PC-9 (cell line): Measurements from ENCODE around the gene RRBP1. TPM values are rescaled to one million over a fixed set of nuclear protein-coding genes. Genes with fewer than 3 reads are reported as not detected.

Source experiments
- BruUV-seq: library from RNA; stranded (reverse); fragments of 400-500 nt; replicated peaks from 2 replicates; lab custom pipeline; 2021; lab: Mats Ljungman, UMichigan
- CTCF ChIA-PET: fragments of 300-600 bp; sonication (Branson Sonifier 250); formaldehyde crosslinking; loops from one replicate; lab custom pipeline; 2022; ENCODE audit warnings: antibody characterized with exemption; lab: Charles Lee
- POLR2A ChIA-PET: fragments of 300-600 bp; sonication (Branson Sonifier 250); formaldehyde crosslinking; loops from one replicate; lab custom pipeline; 2022; ENCODE audit warnings: antibody characterized with exemption; ENCODE audit not compliant: unreplicated experiment; lab: Charles Lee
- DNase-seq, 2 experiments: peaks; one replicate each; pipeline versions ENCODE4 v3.0.0 to v3.0.0-alpha.2; 2015 to 2022; ENCODE audit warnings: mixed read lengths in 1 of 2
- H2AFZ ChIP-seq: fragments of 200-600 bp; sonication (generic); 2 replicates; pipeline ENCODE4 v1.8.1; 2017; ENCODE audit warnings: antibody characterized with exemption
- H3F3A ChIP-seq: fragments of 200-600 bp; sonication (generic); 2 replicates; pipeline ENCODE4 v1.8.1; 2017; ENCODE audit warnings: antibody characterized with exemption, mild to moderate bottlenecking, low read depth; ENCODE audit not compliant: insufficient read depth
- H3K27ac ChIP-seq: fragments of 200-600 bp; sonication (generic); 2 replicates; pipeline ENCODE4 v1.6.1; 2016; ENCODE audit warnings: mixed run types
- H3K27me3 ChIP-seq: fragments of 200-600 bp; sonication (generic); 2 replicates; pipeline ENCODE4 v1.6.1; 2016; ENCODE audit warnings: low read depth, mixed run types; ENCODE audit not compliant: insufficient read depth
- H3K36me3 ChIP-seq: fragments of 200-600 bp; sonication (generic); 2 replicates; pipeline ENCODE4 v1.6.1; 2016; ENCODE audit warnings: low read depth, mixed run types
- H3K4me1 ChIP-seq: fragments of 200-600 bp; sonication (generic); replicated peaks from 2 replicates; pipeline ENCODE4 v1.6.1; 2016; ENCODE audit warnings: mixed run types; ENCODE audit not compliant: insufficient read depth
- H3K4me2 ChIP-seq: fragments of 200-600 bp; sonication (generic); 2 replicates; pipeline ENCODE4 v1.6.1; 2017; ENCODE audit warnings: mixed run types
- H3K4me3 ChIP-seq: fragments of 200-600 bp; sonication (generic); 2 replicates; pipeline ENCODE4 v1.6.1; 2016; ENCODE audit warnings: mixed run types
- H3K79me2 ChIP-seq: fragments of 200-600 bp; sonication (generic); 2 replicates; pipeline ENCODE4 v1.6.1; 2017; ENCODE audit warnings: low read depth, mixed run types
- H3K9me2 ChIP-seq: fragments of 200-600 bp; sonication (generic); 2 replicates; pipeline ENCODE4 v1.8.1; 2017; ENCODE audit warnings: mild to moderate bottlenecking; ENCODE audit not compliant: insufficient read depth
- H3K9me3 ChIP-seq: fragments of 200-600 bp; sonication (generic); 2 replicates; pipeline ENCODE4 v1.8.1; 2016; ENCODE audit warnings: low read depth; ENCODE audit not compliant: insufficient read depth
- H4K20me1 ChIP-seq: fragments of 200-600 bp; sonication (generic); 2 replicates; pipeline ENCODE4 v1.8.1; 2017; ENCODE audit not compliant: insufficient read depth
- CTCF ChIP-seq: fragments of 200-600 bp; sonication (generic); conservative IDR thresholded peaks from 2 replicates; pipeline ENCODE4 v1.6.1; 2017; ENCODE audit warnings: mixed run types, antibody characterized with exemption, mild to moderate bottlenecking, moderate library complexity
- EZH2 ChIP-seq: fragments of 200-600 bp; sonication (generic); IDR thresholded peaks from 2 replicates; pipeline ENCODE4 v1.8.0; 2017; ENCODE audit warnings: antibody characterized with exemption, low read depth
- intact Hi-C: fragments of 100-400 bp; cut with micrococcal nuclease; formaldehyde crosslinking; loops from one replicate; pipeline ENCODE4 v1.10.0; 2022; ENCODE audit not compliant: unreplicated experiment
- total RNA-seq: library from RNA; stranded (reverse); gene quantifications from 2 replicates; pipeline ENCODE4 v1.2.3, GENCODE V29; 2021

RRBP1 gene
- total RNA-seq, 1 experiment from 2014 or later, result 144 TPM

- Histone ChIP-seq H3K4me3 (no peak overlapping the region), H3F3A (no peaks in the 10 kb centered on the region), H3K79me2 (no peaks in the 10 kb centered on the region), H3K4me2 (no peak overlapping the region), H3K4me1 (no peaks in the 10 kb centered on the region), H3K27me3 (no peaks in the 10 kb centered on the region), H3K27ac (no peak overlapping the region), H3K9me3 (no peaks in the 10 kb centered on the region), H2AFZ (no peak overlapping the region), H3K36me3 (no peaks in the 10 kb centered on the region), H4K20me1 (peaks cover 26% of the 10 kb centered on the region), H3K9me2 (no peaks in the 10 kb centered on the region)
- DNase-seq, result no peak
- TF ChIP-seq EZH2 (no peak), CTCF (no peak)
- BruUV-seq, result no TSS peak
- intact Hi-C loops, result no loop called here
- ChIA-PET POLR2A (no interaction called here), CTCF (no interaction called here)
Measured at GRCh38 chr20:17646961-17647301, 35.1 kb downstream of the RRBP1 start.

GRCh38 chr20:17646209-17646960, 35.7 kb downstream of the RRBP1 start:
- Histone ChIP-seq H3K36me3 (no peaks in the 10 kb centered on the region), H3K79me2 (no peaks in the 10 kb centered on the region), H3K4me2 (no peak overlapping the region), H3K9me3 (no peaks in the 10 kb centered on the region), H3K27me3 (no peaks in the 10 kb centered on the region), H4K20me1 (peaks cover 26% of the 10 kb centered on the region), H3K4me1 (no peaks in the 10 kb centered on the region), H2AFZ (no peak overlapping the region), H3F3A (no peaks in the 10 kb centered on the region), H3K4me3 (no peak overlapping the region), H3K27ac (no peak overlapping the region), H3K9me2 (no peaks in the 10 kb centered on the region)
- ChIA-PET CTCF (no interaction called here), POLR2A (interaction anchor here (0.7 kb wide), 1 partner anchor 124 kb away, joined by 4 read pairs; no protein-coding TSS in a partner anchor)
- BruUV-seq, result no TSS peak
- intact Hi-C loops, result no loop called here
- no peak for TF ChIP-seq EZH2
- no peak for TF ChIP-seq CTCF
- no peak for DNase-seq

GRCh38 chr20:17645546-17646208, 36.4 kb downstream of the RRBP1 start:
- no peaks in the 10 kb centered on the region for H3F3A ChIP-seq
- ChIA-PET POLR2A (interaction anchor here (0.7 kb wide), 1 partner anchor 125 kb away, joined by 4 read pairs; no protein-coding TSS in a partner anchor), CTCF (no interaction called here)
- H3K9me3 ChIP-seq, result no peaks in the 10 kb centered on the region
- H3K79me2 ChIP-seq, result no peaks in the 10 kb centered on the region
- intact Hi-C loops, result no loop called here
- DNase-seq, result no peak
- no peaks in the 10 kb centered on the region for H3K9me2 ChIP-seq
- H3K27me3 ChIP-seq, result no peaks in the 10 kb centered on the region
- no peaks in the 10 kb centered on the region for H3K36me3 ChIP-seq
- peaks cover 26% of the 10 kb centered on the region for H4K20me1 ChIP-seq
- H3K4me3 ChIP-seq, result no peak overlapping the region
- H3K27ac ChIP-seq, result no peak overlapping the region
- no TSS peak for BruUV-seq
- no peaks in the 10 kb centered on the region for H3K4me1 ChIP-seq
- no peak for TF ChIP-seq CTCF
- TF ChIP-seq EZH2, result no peak
- H2AFZ ChIP-seq, result no peak overlapping the region
- no peak overlapping the region for H3K4me2 ChIP-seq
